Fibroblast of skin of scalp (primary cell): ENCODE data around the gene EVC. TPM values are rescaled to one million over a fixed set of nuclear protein-coding genes. Genes with fewer than 3 reads are reported as not detected.

Experiments
- DNase-seq: peaks from one replicate; pipeline ENCODE4 v3.0.0-alpha.2; 2013
- polyA plus RNA-seq, 2 experiments: library from polyadenylated mRNA; unstranded; fragments of 120-200 nt; gene quantifications; one replicate each; pipeline ENCODE4 v1.2.1, GENCODE V29; 2013; ENCODE audit not compliant: insufficient read length in 2 of 2

EVC gene
- 17.7 TPM for polyA plus RNA-seq (2013, experiment 1 of 2; ENCODE audit: insufficient read length)
- 17.8 TPM for polyA plus RNA-seq (2013, experiment 2 of 2; ENCODE audit: insufficient read length)

DNA sequence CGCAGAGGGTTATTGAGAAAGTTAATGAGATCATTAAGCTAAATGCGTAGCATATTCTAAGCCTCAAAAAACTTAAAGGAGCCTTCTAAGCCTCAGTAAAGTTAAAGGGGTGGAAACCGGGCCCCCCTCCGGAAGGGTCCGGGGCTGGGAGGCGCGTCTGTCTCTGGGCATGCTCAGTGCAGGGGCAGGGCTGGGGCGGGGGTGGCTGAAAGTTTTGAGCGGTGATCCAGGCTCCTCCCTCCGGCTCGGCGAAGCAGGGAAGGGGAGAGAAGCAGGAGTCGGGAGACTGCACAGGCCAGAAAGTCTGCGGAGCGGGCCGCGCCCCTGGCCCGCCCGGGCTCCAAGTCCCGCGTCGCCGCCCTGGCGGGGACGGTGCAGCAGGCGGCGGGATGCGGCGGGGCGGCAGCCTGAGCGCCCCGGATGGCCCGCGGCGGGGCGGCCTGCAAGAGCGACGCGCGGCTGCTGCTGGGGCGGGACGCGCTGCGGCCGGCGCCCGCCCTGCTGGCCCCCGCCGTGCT is at the start of gene EVC:
EVC (plus strand) TSS at position 241 of the 518 bp plus-strand sequence; CDS start at position 421, 180 bp downstream.
- DNase-seq, result peak; percentile 88

DNA sequence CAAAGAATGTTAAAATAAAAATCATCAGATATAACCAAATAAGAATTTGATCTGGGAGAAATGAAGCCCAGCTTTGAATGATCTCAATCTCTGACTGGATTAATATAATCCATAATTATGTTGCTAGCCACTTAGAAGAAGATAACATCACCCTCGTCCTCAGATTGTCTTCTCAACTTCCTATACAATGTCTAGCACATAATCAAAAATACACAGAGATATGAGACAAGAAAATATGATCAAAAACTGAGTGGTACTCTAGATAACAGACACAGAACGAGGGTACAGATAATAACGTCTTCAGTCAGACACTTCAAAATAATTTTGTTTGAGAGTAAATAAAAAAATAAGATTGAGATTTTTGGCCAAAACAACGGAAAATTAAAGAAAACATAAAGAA is 49.8 kb upstream of the EVC start:
- DNase-seq, result no peak

DNA sequence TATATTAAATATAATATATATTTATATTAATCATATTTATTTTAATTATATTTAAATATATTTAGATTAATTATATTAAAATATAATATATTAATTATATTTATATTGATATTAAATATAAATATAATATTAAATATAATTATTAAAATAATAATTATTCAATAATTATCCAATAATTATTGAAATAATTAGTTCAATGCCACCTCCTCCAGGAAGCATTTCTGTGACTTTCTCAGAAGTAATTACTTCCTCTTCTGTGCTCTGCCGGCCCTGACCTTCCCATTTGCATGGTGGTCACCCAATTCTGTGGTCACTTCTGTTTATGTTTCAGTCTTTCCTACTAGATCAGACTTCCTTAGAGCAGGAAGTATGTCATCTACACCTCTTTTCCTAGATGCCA is 48.4 kb upstream of the EVC start:
- DNase-seq, result no peak

DNA sequence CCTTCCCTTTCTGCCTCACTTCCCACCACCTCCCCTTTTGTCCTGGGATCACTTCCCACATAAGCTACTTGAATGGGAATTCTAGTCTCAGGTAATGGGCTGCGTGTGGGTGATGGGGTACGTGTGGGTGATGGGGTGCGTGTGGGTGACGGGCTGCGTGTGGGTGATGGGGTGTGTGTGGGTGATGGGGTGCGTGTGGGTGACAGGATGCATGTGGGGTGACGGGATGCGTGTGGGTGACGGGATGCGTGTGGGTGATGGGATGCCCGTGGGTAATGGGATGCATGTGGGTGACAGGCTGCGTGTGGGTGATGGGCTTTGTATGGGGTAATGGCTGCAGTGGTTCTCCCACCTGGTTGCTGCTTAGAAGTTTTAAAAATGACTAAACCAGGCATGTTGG is 46.2 kb upstream of the EVC start:
- DNase-seq, result no peak

DNA sequence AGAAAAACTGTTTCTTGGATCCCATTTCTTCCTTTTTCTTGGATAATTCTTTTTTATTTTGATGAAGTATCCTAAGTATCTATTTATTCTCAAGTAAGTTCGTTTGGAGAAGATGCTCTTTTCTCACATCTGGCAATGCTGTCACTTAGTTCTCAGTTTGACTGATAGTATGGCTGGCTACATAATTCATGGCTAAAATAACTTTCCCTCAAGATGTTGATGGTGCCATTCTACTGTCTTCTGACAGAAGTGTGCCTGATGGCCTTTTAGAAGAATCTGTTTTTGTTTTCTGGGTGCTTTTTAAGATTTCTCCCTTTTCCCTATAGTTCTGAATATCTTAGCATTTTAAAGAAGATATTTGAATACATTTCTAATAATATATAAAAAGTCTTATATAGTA is 44.3 kb upstream of the EVC start:
- no peak for DNase-seq

DNA sequence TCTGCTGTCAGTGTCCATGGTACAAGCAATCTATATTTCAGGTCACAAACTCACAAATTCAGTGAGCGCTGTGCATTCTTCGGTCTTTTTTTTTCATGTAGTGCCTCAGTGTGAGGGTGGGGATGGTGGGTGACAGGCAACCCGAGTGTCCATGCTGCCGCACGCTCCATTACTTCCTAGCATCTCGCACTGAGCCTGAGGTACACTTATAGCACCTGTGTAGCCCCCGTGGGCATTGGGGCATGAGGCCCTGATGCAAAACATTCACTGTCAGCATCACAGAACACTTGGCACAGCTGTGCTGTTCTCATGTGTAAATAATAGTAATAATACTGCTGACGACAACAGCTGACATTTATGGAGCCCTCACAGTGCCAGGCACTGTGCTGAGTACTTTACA is 34.2 kb upstream of the EVC start:
- DNase-seq, result no peak

DNA sequence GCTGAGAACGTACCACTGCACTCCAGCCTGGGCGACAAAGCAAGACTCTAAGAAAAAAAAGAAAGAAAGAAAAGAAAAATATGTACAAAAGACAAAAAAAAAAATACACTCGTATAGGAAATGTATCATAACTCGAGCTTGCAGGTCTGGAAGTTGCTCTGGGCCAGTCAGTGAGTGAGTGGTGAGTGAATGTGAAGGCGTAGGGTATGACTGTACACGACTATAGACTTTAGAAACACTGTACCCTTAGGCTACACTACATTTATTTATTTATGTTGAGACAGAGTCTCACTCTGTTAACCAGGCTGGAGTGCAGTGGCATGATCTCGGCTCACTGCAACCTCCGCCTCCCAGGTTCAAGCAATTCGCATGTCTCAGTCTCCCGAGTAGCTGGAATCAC is 32.0 kb upstream of the EVC start:
- DNase-seq, result no peak

DNA sequence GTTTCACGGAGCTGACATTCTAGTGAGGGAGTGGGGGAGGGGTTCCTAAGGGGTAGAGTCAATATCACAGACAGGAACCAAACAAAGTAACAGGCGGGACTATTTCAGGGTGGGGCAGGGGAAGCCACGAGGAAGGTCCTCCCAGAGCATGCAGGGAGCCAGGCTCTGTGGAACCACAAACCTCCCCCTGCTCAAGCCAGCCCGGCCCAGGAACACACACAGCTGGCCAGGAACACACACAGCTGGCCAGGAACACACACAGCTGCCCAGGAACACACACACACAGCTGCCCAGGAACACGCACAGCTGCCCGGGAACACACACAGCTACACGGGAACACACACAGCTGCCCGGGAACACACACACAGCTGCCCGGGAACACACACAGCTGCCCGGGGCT is 27.4 kb upstream of the EVC start:
- DNase-seq, result no peak

DNA sequence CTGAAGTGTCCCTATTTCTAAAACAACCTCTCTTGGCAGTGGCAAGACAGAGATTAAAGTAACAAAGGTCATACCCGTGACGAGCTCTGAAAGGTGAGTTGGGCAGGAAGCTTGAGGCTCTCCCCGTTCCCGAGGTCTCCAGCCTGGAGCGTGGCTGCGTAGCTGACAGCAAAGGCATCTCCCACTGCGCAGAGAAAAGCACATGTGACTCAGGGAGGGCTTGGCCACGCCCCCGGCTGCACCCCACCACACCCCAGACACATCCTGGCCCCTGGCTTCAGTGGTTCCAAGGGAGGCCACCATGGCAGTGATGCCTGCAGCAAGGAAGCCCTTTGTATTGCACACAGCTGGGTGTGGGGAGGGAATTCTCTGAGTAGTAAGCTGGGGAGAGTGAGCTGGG is 25.7 kb upstream of the EVC start:
- no peak for DNase-seq

DNA sequence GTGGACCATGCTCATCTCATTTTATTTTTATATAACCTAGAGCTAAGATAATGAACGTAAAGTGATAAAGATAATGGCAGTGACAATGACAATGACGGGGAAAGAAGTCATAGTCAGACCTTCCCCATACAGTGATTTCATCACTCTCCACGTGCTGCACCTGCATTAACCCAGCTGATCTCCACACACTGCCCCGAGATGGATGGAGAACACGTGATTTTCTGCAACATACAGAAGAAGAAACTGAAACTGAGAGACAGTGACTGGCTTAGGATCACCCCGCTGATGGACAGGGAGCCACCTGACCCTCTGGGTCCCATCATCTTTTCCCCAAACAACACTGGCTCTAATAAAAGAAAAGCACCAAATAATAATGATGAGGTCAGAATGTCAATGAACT is 24.7 kb upstream of the EVC start:
- DNase-seq, result no peak

DNA sequence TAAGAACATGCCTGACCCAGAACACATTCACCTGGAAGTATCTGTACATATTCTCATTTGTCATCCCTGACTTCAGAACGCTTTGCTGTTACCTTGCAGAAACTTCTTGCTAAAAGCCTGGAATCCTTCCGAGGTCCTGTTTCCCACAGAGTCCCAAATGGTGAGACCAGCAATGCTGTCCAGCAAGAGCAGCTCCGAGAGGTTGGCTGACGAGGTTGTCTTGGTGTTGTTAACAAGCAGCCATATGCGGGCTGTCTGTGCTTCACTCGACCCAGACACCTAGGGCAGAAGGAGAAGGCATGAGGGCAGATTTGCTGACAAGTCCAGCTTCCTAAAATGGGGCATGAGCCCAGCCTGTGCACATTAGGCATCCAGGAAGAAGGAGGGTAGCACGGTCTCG is 21.9 kb upstream of the EVC start:
- no peak for DNase-seq

DNA sequence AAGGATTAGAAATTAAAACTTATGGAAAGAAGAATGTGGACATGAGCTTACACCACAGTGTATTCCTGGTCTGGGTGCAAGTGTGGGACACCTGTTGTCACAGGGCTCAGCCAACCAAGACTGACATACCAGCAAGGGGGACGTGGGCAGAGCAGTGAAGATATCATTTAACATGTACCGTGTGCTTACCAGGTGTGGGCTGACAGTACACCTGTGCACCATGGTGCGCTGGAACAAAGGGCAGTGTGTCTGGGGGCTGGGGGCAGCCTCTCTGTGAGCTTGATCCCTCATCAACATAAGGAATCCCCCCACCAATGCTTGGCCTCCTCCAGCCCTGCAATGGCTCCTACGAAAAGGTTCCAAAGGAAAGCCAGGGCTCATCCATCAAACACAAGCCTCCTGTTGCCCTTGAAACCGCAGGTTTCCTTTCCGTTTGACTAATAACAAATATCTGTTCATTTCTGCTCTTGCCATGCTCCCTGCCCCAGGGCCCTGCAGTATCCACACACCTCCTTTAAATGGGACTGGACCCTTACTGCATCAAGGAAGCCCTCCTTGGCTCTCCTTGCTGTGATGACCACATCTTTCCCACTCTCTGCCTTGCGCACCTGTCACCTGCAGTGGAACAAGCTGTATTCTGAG is 19.4 kb upstream of the EVC start:
- DNase-seq, result no peak

DNA sequence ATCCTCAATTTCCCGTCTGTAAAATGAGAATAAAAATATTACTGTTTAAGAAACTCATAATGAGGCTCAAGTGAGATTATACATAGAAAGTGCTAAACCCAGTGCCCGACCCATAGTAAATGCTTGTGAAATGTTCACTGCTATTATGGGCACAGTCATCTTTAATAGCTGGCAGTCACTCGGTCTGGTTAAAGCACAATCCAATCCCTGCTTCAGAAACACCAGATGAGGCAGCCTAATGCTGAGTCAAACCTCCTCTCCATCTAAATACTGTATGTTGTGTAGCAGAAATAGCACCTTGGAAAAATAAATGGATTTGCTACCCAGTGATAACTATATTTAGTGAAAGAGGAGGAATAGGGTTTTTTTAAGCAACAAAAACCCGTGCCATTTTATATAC is 17.1 kb upstream of the EVC start:
- DNase-seq, result no peak

DNA sequence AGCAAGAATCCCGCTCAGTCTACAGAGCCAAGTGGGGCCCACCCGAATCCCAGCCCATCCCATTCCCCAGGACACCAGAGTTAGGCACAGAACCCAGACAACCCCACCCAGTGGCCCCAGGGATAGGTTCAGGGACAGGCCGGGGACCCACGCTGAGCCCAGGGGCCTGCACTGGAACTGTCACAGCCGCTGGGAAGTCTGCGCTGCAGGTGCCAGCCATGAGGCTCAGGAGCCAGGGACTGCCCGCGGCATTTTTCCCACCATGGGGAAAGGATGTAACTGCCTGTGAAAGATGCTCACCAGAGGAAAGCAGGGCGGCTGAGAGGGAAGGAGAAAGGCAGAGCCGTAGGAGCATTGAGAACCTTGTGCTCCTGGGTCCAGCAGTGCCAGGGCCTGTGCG is 14.7 kb upstream of the EVC start:
- DNase-seq, result no peak

DNA sequence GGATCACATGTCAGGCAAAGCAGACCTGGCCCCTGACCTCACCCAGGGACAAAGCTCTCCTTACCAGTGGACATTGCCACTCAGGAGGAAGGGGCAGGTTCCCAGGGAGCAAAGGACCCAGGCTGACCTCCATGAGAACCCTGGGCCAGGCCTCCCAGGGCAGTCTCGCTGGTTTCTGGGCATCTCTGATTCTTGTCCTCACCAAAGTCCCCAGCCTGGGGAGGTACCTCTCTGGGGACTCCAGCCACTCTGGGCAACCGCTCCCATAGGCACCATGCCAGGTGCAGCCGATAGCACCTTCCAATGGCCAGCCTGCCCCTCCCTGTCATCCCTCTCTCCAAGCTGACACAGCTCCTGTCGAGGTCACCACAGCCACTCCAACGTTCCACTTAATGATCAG is 10.5 kb upstream of the EVC start:
- no peak for DNase-seq

DNA sequence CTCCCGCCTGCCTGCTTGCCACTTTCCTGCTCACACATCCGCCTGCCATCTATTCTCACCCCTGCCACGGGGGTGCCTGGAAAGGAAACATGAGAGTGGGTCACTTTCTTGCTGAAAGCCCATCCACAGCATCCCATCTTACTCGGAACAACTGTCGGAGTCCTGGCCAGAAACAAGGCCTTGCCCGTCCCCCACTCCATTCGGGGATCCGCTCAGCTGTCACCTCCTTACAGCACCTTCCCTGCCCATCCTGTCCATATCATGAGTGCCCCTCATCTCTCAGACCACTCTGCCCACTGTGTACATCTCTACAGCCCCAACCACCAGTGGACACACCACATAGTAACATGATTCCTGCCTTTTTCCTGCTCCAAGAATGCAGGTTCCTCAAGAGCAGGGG is 9.0 kb upstream of the EVC start:
- DNase-seq, result no peak

DNA sequence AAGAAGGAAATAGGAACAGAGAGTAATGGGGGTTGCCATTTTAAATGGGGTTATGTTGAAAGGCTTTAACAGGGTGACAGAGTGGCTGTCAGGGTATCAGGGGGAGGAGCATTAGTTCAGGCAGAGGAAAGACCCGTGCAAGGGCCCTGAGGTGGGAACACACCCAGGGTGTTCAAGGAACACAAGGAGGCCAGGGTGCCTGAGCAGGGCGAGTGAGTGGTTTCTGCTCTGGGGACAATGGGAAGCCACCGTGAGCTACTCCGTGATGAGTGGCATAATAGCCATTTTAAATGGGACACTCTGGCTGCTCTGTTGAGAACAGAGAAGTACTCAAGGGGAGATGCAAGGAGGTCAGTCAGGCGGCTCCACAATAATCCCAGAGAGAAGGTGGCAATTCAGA is 7.2 kb upstream of the EVC start:
- DNase-seq, result no peak

DNA sequence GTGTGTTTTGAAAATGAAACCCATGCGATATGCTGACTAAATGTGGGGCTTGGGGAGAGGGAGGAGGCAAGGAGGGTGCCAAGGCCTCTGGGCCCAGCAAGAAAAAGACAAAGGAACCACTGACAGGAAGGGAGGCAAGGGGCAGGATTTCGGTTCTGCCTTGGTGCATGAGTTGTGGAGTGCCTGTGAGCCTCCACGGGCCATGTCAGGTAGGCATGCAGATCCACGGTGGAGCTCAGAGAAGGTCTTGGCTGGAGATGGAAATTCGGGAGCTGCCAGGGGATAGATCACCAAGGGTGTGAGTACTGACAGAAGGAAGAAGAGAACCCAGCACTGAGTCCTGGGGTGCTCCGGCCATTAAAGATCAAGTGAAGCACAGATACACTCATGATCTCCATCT is 6.7 kb upstream of the EVC start:
- no peak for DNase-seq

DNA sequence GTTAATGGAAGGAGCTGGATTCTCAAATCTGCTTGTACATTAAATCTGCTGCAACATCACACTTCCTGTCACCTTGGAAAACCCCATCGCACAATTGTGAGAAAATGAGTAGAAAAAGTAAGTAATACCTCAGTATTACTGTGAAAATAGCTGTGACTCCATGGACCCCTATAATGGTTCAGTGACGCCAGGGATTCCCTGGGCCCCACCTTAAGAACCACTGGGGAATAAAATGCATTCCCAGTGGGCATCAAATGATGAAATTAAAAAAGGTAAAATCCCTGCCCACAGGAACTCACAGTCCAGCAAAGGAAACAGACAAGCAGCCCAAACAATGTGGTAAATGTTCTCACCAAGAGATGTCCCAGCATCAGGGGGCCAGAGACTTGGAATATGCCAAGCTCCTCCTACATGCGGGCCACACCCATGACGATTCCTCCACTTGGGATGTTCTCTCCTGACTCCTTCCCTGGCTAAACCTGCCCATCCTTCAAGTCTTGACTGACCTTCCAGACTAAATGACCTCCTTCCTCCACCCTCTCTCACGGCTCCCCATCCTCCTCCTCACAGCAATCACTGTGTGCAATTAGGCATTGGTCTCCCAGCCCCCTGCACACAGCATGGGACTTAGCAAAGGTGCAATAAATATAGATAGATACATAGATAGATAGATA is 5.2 kb upstream of the EVC start:
- no peak for DNase-seq

DNA sequence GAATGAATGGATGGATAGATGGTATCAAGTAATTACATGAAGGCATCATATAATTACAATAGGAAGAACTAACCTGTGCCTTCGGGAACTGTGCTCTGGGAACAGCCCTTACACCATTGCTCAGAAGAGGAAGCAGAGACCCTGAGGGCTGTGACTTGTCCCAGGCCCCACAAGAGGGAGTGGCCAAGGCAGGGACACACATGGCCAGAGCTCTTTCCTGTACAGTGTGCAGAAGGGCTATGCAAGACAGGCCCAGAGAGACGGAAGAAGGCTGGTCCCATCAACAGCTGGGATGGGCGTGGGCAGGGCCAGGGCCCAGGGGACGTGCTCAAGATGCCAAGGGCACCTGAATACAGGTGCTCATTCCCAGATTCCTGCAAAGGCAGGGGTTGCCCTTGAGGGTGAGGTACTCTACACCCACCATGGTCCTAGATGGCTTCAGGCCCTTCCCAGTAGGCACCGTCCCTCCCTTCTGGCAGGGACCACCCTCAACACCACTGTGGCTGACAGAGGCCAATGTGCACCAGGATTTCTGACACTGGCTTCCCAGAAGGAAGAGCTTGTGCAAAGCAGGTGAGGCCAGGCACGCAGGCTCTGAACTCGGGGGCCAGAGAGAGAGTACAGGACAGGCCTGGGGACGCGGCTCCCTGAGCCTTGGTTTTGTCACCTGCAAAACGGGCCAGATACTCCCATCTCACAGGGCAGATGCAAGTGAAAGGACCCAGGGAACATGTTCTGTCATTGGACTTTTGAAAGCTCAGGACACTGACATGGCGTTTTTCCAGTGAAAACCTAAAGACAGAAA is 4.3 kb upstream of the EVC start:
- DNase-seq, result no peak

DNA sequence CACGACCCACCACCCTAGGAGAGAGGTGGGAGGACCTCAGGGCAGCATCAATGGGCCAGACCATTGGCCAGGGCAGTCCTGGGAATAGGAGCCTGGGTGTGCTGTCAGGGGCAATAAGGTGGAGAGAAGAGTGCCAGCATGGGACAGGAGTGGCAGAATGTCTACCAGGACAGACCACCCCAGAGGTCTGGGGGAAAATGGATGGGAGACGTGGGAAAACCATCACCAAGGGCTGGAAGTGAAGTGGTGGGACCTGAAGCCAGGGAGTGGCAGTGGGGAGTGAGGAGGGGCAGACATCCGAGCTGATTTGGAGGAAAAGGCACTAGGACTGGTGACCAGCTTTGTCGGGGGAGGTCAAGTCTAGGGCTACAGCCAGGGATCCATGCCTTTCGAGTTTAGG is 3.6 kb upstream of the EVC start:
- DNase-seq, result no peak

DNA sequence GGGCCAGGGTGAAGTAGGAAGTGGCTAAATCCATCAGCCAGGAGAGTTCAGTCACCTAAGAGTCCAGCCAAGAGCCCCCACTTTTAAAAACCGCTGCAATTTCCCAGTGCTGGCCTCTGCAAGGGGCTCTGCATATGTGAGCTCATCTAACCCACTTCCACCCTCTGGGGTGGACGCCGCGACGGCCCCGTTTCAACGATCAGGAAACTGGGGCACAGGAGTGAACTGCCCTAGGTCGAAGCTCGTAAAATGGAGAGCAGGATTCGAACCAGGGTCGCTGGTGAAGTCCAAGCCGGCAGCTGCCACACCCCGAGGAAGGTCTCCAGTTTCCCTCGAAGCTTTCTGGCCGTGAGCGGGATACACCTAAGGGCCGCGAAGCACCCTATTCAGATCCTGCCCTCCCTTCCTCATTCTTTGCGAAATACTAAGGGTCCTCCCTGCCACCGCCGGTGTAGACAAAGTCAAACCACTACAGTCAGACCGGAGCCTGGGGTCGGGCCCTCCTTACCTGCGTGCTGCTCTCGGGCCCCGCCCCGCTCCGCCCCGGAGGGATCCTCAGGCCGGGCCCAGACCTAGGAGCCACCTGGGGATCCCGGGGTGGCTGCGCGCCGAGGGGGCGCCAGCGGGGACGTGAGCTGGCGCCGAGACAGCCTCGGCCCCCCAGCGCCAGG is 3.1 kb upstream of the EVC start:
- DNase-seq, result no peak
